DMS114 treated with DMSO at 0.1 percent for 48 hours (cell line): ENCODE results near the gene CCDC7.

Experiments used
- DNase-seq: peaks from one replicate; lab custom pipeline; 2025; ENCODE audit not compliant: unreplicated experiment; lab: John Stamatoyannopoulos, UW

The CCDC7 gene

GRCh38 chr10:32923849-32924248 lies 477.9 kb downstream of the CCDC7 start:
- DNase-seq, result no peak
